Activated CD8-positive, alpha-beta memory T cell treated with anti-CD3 and anti-CD28 coated beads for 48 hours (primary cell): ENCODE measurements around the gene CACNA1E.

Experiments
- DNase-seq, 3 experiments: peaks; one replicate each; pipeline ENCODE4 v3.0.0-alpha.2; 2020; ENCODE audit warnings: low read depth in 2 of 3, low spot score in 2 of 3

The CACNA1E gene

GRCh38 chr1:181754103-181754502 lies 270.8 kb downstream of the CACNA1E start:
- no peak for DNase-seq

- no peak for DNase-seq
These were observed 276.2 kb downstream of the CACNA1E start for GRCh38 chr1:181759481-181759880.

GRCh38 chr1:181763736-181764135 lies 280.4 kb downstream of the CACNA1E start:
- no peak for DNase-seq

- DNase-seq, result no peak
These were observed 282.2 kb downstream of the CACNA1E start for GRCh38 chr1:181765451-181766026.

- no peak for DNase-seq
These were observed 283.8 kb downstream of the CACNA1E start for GRCh38 chr1:181767001-181767708.

- DNase-seq, result no peak
These were observed 285.1 kb downstream of the CACNA1E start for GRCh38 chr1:181768211-181768929.

- DNase-seq, result no peak
These were observed 285.6 kb downstream of the CACNA1E start for GRCh38 chr1:181768930-181769280.

GRCh38 chr1:181769846-181770245 lies 286.5 kb downstream of the CACNA1E start:
- DNase-seq, result no peak

GRCh38 chr1:181772714-181773113 lies 289.4 kb downstream of the CACNA1E start:
- no peak for DNase-seq

- no peak for DNase-seq
These were observed 292.7 kb downstream of the CACNA1E start for GRCh38 chr1:181776044-181776443.

- no peak for DNase-seq
These were observed 294.0 kb downstream of the CACNA1E start for GRCh38 chr1:181777286-181777685.

- DNase-seq, result no peak
These were observed 294.5 kb downstream of the CACNA1E start for GRCh38 chr1:181777812-181778211.

- DNase-seq, result no peak
These were observed 295.4 kb downstream of the CACNA1E start for GRCh38 chr1:181778640-181779260.

- DNase-seq, result no peak
These were observed 296.0 kb downstream of the CACNA1E start for GRCh38 chr1:181779343-181779742.

- DNase-seq, result no peak
These were observed 299.9 kb downstream of the CACNA1E start for GRCh38 chr1:181783208-181783607.

GRCh38 chr1:181784039-181784683 lies 300.8 kb downstream of the CACNA1E start:
- DNase-seq, result no peak

GRCh38 chr1:181789395-181789794 lies 306.1 kb downstream of the CACNA1E start:
- no peak for DNase-seq

- DNase-seq, result no peak
These were observed 308.4 kb downstream of the CACNA1E start for GRCh38 chr1:181791721-181792120.

- no peak for DNase-seq
These were observed 310.5 kb downstream of the CACNA1E start for GRCh38 chr1:181793831-181794230.

GRCh38 chr1:181794332-181794731 lies 311.0 kb downstream of the CACNA1E start:
- no peak for DNase-seq

GRCh38 chr1:181798191-181798926 lies 315.0 kb downstream of the CACNA1E start:
- no peak for DNase-seq
